HG02678 (cell line): ENCODE measurements around the gene EMSY.

Experiments
- ATAC-seq: cut with Tn5 transposase; IDR thresholded peaks from one replicate; pipeline ENCODE4 v1.9.1; 2021; ENCODE audit warnings: mild to moderate bottlenecking, moderate library complexity; ENCODE audit not compliant: unreplicated experiment

EMSY gene

GRCh38 chr11:76512851-76513653 is 68.2 kb downstream of the EMSY start:
- no peak for ATAC-seq

GRCh38 chr11:76513654-76514034 is 68.8 kb downstream of the EMSY start:
- no peak for ATAC-seq

- no peak for ATAC-seq
Measured at GRCh38 chr11:76515494-76515893, 70.7 kb downstream of the EMSY start.

- ATAC-seq = no peak
Measured at GRCh38 chr11:76523147-76523546, 78.3 kb downstream of the EMSY start.

- ATAC-seq = no peak
Measured at GRCh38 chr11:76523786-76524436, 79.1 kb downstream of the EMSY start.

- ATAC-seq = no peak
Measured at GRCh38 chr11:76524461-76524860, 79.6 kb downstream of the EMSY start.

GRCh38 chr11:76524919-76525318 is 80.1 kb downstream of the EMSY start:
- no peak for ATAC-seq

- ATAC-seq = no peak
Measured at GRCh38 chr11:76526878-76527277, 82.1 kb downstream of the EMSY start.

GRCh38 chr11:76542436-76542835 is 97.6 kb downstream of the EMSY start:
- ATAC-seq = no peak

- no peak for ATAC-seq
Measured at GRCh38 chr11:76543006-76543703, 98.3 kb downstream of the EMSY start.

- no peak for ATAC-seq
Measured at GRCh38 chr11:76550781-76551180, 106.0 kb downstream of the EMSY start.

- no peak for ATAC-seq
Measured at GRCh38 chr11:76551400-76551799, 106.6 kb downstream of the EMSY start.

GRCh38 chr11:76552987-76553386 is 108.2 kb downstream of the EMSY start:
- ATAC-seq = no peak

- no peak for ATAC-seq
Measured at GRCh38 chr11:76553554-76554476, 109.0 kb downstream of the EMSY start.

GRCh38 chr11:76554767-76555166 is 109.9 kb downstream of the EMSY start:
- ATAC-seq = no peak

GRCh38 chr11:76557466-76557865 is 112.6 kb downstream of the EMSY start:
- no peak for ATAC-seq

GRCh38 chr11:76558473-76558872 is 113.7 kb downstream of the EMSY start:
- ATAC-seq = no peak

GRCh38 chr11:76558891-76559290 is 114.1 kb downstream of the EMSY start:
- no peak for ATAC-seq

- no peak for ATAC-seq
Measured at GRCh38 chr11:76559346-76559745, 114.5 kb downstream of the EMSY start.

- no peak for ATAC-seq
Measured at GRCh38 chr11:76560219-76560618, 115.4 kb downstream of the EMSY start.

- ATAC-seq = no peak
Measured at GRCh38 chr11:76561245-76561644, 116.4 kb downstream of the EMSY start.
